Common myeloid progenitor, CD34-positive (primary cell): ENCODE data around the gene ASAP3.

ENCODE experiments used
- CTCF ChIA-PET: fragments of 350-600 bp; sonication (Branson Sonifier 250); formaldehyde crosslinking; loops from one replicate; lab custom pipeline; 2021; ENCODE audit warnings: antibody characterized with exemption; lab: Charles Lee
- POLR2A ChIA-PET: fragments of 350-600 bp; sonication (Branson Sonifier 250); formaldehyde crosslinking; loops from one replicate; lab custom pipeline; 2021; ENCODE audit warnings: antibody characterized with exemption; lab: Charles Lee
- DNase-seq, 3 donors: peaks; one replicate each; pipeline versions ENCODE4 v3.0.0 to v3.0.0-alpha.2; 2013
- H3K27ac ChIP-seq, 2 experiments: 1 replicate in 1 of 2; 2 replicates in 1 of 2; pipeline ENCODE4 v1.7.0; 2013; ENCODE audit warnings: inconsistent platforms in 2 of 2, low read length in 2 of 2, mild to moderate bottlenecking in 2 of 2, low read depth in 1 of 2, moderate library complexity in 1 of 2; ENCODE audit not compliant: severe bottlenecking in 2 of 2, insufficient read depth in 1 of 2, poor library complexity in 1 of 2
- H3K27me3 ChIP-seq, 5 experiments: replicated peaks in 2 of 5; 1 replicate in 3 of 5; 2 replicates in 2 of 5; pipeline versions ENCODE4 v1.6.1 to v1.7.0; 2013; ENCODE audit warnings: low read length in 4 of 5, mild to moderate bottlenecking in 2 of 5, moderate library complexity in 2 of 5, inconsistent platforms in 1 of 5; ENCODE audit not compliant: insufficient read depth in 5 of 5, control insufficient read depth in 4 of 5
- H3K36me3 ChIP-seq, 4 experiments: 1 replicate in 2 of 4; 2 replicates in 2 of 4; pipeline versions ENCODE4 v1.6.1 to v1.7.0; 2013; ENCODE audit warnings: low read length in 3 of 4, control low read depth in 1 of 4, mild to moderate bottlenecking in 1 of 4; ENCODE audit not compliant: control insufficient read depth in 4 of 4, insufficient read depth in 4 of 4
- H3K4me1 ChIP-seq, 4 experiments: 1 replicate in 3 of 4; 2 replicates in 1 of 4; pipeline versions ENCODE4 v1.6.1 to v1.7.1; 2013; ENCODE audit warnings: low read length in 3 of 4, mild to moderate bottlenecking in 3 of 4, control low read depth in 1 of 4, inconsistent platforms in 1 of 4, moderate library complexity in 1 of 4; ENCODE audit not compliant: control insufficient read depth in 4 of 4, insufficient read depth in 4 of 4; ENCODE audit errors: control extremely low read depth in 1 of 4
- H3K4me3 ChIP-seq, 7 experiments: 1 replicate in 4 of 7; 2 replicates in 3 of 7; pipeline versions ENCODE4 v1.5.1 to v1.7.0; 2013; ENCODE audit warnings: mild to moderate bottlenecking in 7 of 7, low read length in 6 of 7, moderate library complexity in 6 of 7, inconsistent platforms in 2 of 7, low read depth in 2 of 7, control low read depth in 1 of 7; ENCODE audit not compliant: insufficient read depth in 4 of 7, control insufficient read depth in 1 of 7; ENCODE audit errors: extremely low read depth in 1 of 7
- H3K9me3 ChIP-seq, 5 experiments: 1 replicate in 4 of 5; 2 replicates in 1 of 5; pipeline versions ENCODE4 v1.6.1 to v1.7.1; 2013; ENCODE audit warnings: low read length in 4 of 5, mild to moderate bottlenecking in 2 of 5, inconsistent platforms in 1 of 5, low read depth in 1 of 5, moderate library complexity in 1 of 5; ENCODE audit not compliant: control insufficient read depth in 4 of 5, insufficient read depth in 2 of 5; ENCODE audit errors: control extremely low read depth in 1 of 5
- WGBS: methylation state at CpG from one replicate; pipeline ENCODE4 v1.1.5; 2013; ENCODE audit not compliant: insufficient coverage; 5-methylcytosine and 5-hydroxymethylcytosine counted together

The ASAP3 gene

GRCh38 chr1:23389837-23390321 lies 94.1 kb downstream of the ASAP3 start:
- ChIA-PET CTCF (interaction anchor here (0.6 to 3.2 kb wide), 5 partner anchors 14 to 108 kb away, joined by 3 to 18 read pairs (median 4); partner anchors contain the start of gene HNRNPR), POLR2A (interaction anchor here (0.6 kb wide), 1 partner anchor 8 kb away, joined by 3 read pairs; no protein-coding TSS in a partner anchor)
- Histone ChIP-seq H3K4me3 (no peak overlapping the region), H3K4me1 (peaks cover 0 to 7% (median 5%) of the 10 kb centered on the region in 4 experiments), H3K9me3 (no peaks in the 10 kb centered on the region), H3K27ac (no peak overlapping the region), H3K36me3 (no peaks in the 10 kb centered on the region), H3K27me3 (no peaks in the 10 kb centered on the region)
- WGBS: 59% methylated on average over 8 of the region's 9 CpGs
- peak in 2 of 3 donors; percentile 47 to 58 for DNase-seq

GRCh38 chr1:23387494-23387893 lies 96.5 kb downstream of the ASAP3 start:
- ChIA-PET CTCF (interaction anchor here (3.2 kb wide), 1 partner anchor 16 kb away, joined by 18 read pairs; no protein-coding TSS in a partner anchor), POLR2A (no interaction called here)
- H3K27me3 ChIP-seq: no peaks in the 10 kb centered on the region
- peaks cover 0 to 7% (median 5%) of the 10 kb centered on the region in 4 experiments for H3K4me1 ChIP-seq
- H3K27ac ChIP-seq: no peak overlapping the region
- no peak overlapping the region for H3K4me3 ChIP-seq
- WGBS: 100% methylated on average over 7 of the region's 8 CpGs
- no peaks in the 10 kb centered on the region for H3K36me3 ChIP-seq
- no peak for DNase-seq
- no peaks in the 10 kb centered on the region for H3K9me3 ChIP-seq

- CTCF ChIA-PET: interaction anchor here (1.2 to 1.8 kb wide), 2 partner anchors 9 to 19 kb away, joined by 4 read pairs; no protein-coding TSS in a partner anchor
- Histone ChIP-seq H3K9me3 (no peaks in the 10 kb centered on the region), H3K4me3 (no peak overlapping the region), H3K27me3 (no peaks in the 10 kb centered on the region), H3K27ac (no peak overlapping the region), H3K36me3 (no peaks in the 10 kb centered on the region), H3K4me1 (peaks cover 0 to 14% (median 6%) of the 10 kb centered on the region in 4 experiments)
- POLR2A ChIA-PET: interaction anchor here (0.7 kb wide), 1 partner anchor 15 kb away, joined by 3 read pairs; the partner anchor contains the start of gene ZNF436
- no peak for DNase-seq
- 98% methylated on average over 14 of the region's 14 CpGs for WGBS
These were observed 98.8 kb downstream of the ASAP3 start for GRCh38 chr1:23385119-23385621.

- WGBS: 98% methylated on average over 3 of the region's 11 CpGs
- Histone ChIP-seq H3K27ac (no peak overlapping the region), H3K9me3 (no peaks in the 10 kb centered on the region), H3K27me3 (no peaks in the 10 kb centered on the region), H3K4me3 (no peak overlapping the region), H3K36me3 (no peaks in the 10 kb centered on the region), H3K4me1 (peaks cover 0 to 8% (median under 1%) of the 10 kb centered on the region in 4 experiments)
- DNase-seq: no peak
- POLR2A ChIA-PET: interaction anchor here (0.7 kb wide), 1 partner anchor 15 kb away, joined by 3 read pairs; the partner anchor contains the start of gene ZNF436
- CTCF ChIA-PET: interaction anchor here (1.2 kb wide), 1 partner anchor 10 kb away, joined by 4 read pairs; no protein-coding TSS in a partner anchor
These were observed 99.5 kb downstream of the ASAP3 start for GRCh38 chr1:23384312-23385058.

GRCh38 chr1:23383577-23384311 lies 100.2 kb downstream of the ASAP3 start:
- Histone ChIP-seq H3K4me1 (peaks cover 0 to 8% (median 0%) of the 10 kb centered on the region in 4 experiments), H3K27me3 (no peaks in the 10 kb centered on the region), H3K27ac (no peak overlapping the region), H3K9me3 (no peaks in the 10 kb centered on the region), H3K36me3 (no peaks in the 10 kb centered on the region), H3K4me3 (no peak overlapping the region)
- WGBS: 92% methylated on average over 4 of the region's 8 CpGs
- DNase-seq: no peak
- POLR2A ChIA-PET: no interaction called here
- CTCF ChIA-PET: interaction anchor here (1.5 kb wide), 1 partner anchor 114 kb away, joined by 3 read pairs; no protein-coding TSS in a partner anchor

GRCh38 chr1:23381233-23381885 lies 102.6 kb downstream of the ASAP3 start:
- no peak for DNase-seq
- 83% methylated on average over 4 of the region's 5 CpGs for WGBS
- Histone ChIP-seq H3K27ac (no peak overlapping the region), H3K27me3 (no peaks in the 10 kb centered on the region), H3K4me3 (no peak overlapping the region), H3K9me3 (no peaks in the 10 kb centered on the region), H3K36me3 (no peaks in the 10 kb centered on the region), H3K4me1 (peaks cover 0 to 8% (median 0%) of the 10 kb centered on the region in 4 experiments)
- CTCF ChIA-PET: interaction anchor here (1.2 to 1.5 kb wide), 2 partner anchors 9 to 23 kb away, joined by 3 to 5 read pairs; no protein-coding TSS in a partner anchor
- POLR2A ChIA-PET: interaction anchor here (0.8 kb wide), 1 partner anchor 8 kb away, joined by 3 read pairs; no protein-coding TSS in a partner anchor
